Measurements from ENCODE around the gene CASP4. TPM values are rescaled to one million over a fixed set of nuclear protein-coding genes. Genes with fewer than 3 reads are reported as not detected.

The CASP4 gene
- total RNA-seq, 1 experiment from 2014 or later = 42.0 TPM

- no peaks in the 10 kb centered on the region for H3K27me3 ChIP-seq (replicated peaks; ENCODE audit: control insufficient read depth, insufficient read depth, low read length)
These were observed 31.8 kb upstream of the CASP4 start for GRCh38 chr11:105000167-105000566.

DNA sequence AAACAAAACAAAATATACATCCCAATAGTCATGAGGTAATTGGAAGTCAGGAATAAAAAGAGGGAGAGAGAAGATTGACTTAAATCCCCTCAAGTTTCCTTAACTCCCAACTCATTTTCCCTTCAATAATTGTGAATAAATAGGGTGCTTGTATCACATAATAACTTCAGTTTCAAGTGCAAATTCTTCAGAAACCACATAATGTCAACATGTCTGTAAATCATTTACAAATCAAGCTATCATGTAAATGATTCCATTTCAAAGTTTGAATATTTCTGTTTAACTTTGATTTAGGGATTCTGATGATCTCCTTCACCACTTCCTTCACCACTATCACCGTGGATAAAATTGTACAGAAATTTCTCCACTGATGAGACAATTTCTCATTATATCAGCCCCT lies 31.3 kb upstream of the CASP4 start:
- peaks cover 5% of the 10 kb centered on the region; the same call in 1 of the 2 replicates for H3K9me3 ChIP-seq
- Mint-ChIP-seq H3K36me3 (ENCODE audit: insufficient read depth, unreplicated experiment) (peaks cover 5% of the 10 kb centered on the region), H3K4me1 (ENCODE audit: low read depth, unreplicated experiment) (peaks cover 16% of the 10 kb centered on the region), H3K27ac (ENCODE audit: unreplicated experiment) (no peak overlapping the region), H3K27me3 (ENCODE audit: insufficient read depth, unreplicated experiment) (no peaks in the 10 kb centered on the region), H3K4me3 (ENCODE audit: unreplicated experiment) (no peak overlapping the region), H3K9me3 (ENCODE audit: unreplicated experiment) (peaks cover 26% of the 10 kb centered on the region)
- BruUV-seq (replicated peaks) = no TSS peak
- H3K36me3 ChIP-seq (ENCODE audit: control insufficient read depth, insufficient read depth, low read length) = no peaks in the 10 kb centered on the region
- H3K4me1 ChIP-seq = peaks cover 14% of the 10 kb centered on the region
- POLR2A ChIA-PET = no interaction called here
- no peaks in the 10 kb centered on the region for H3K27me3 ChIP-seq (replicated peaks; ENCODE audit: control insufficient read depth, insufficient read depth, low read length)
- CTCF ChIA-PET = no interaction called here
- H3K4me3 ChIP-seq (ENCODE audit: low read depth, low read length) = no peak overlapping the region
- DNase-seq = no peak
- intact Hi-C loops (cut with micrococcal nuclease; ENCODE audit: unreplicated experiment) = loop anchor here (5.0 kb wide), 1 partner anchor 863 kb away; no protein-coding TSS in a partner anchor
- TF ChIP-seq, protein P1, sequence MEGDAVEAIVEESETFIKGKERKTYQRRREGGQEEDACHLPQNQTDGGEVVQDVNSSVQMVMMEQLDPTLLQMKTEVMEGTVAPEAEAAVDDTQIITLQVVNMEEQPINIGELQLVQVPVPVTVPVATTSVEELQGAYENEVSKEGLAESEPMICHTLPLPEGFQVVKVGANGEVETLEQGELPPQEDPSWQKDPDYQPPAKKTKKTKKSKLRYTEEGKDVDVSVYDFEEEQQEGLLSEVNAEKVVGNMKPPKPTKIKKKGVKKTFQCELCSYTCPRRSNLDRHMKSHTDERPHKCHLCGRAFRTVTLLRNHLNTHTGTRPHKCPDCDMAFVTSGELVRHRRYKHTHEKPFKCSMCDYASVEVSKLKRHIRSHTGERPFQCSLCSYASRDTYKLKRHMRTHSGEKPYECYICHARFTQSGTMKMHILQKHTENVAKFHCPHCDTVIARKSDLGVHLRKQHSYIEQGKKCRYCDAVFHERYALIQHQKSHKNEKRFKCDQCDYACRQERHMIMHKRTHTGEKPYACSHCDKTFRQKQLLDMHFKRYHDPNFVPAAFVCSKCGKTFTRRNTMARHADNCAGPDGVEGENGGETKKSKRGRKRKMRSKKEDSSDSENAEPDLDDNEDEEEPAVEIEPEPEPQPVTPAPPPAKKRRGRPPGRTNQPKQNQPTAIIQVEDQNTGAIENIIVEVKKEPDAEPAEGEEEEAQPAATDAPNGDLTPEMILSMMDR (IDR thresholded peaks at IDR 0.05; ENCODE audit: insufficient read depth in 1 of 2, low read depth in 1 of 2, low read length in 1 of 2, severe bottlenecking in 1 of 2, unreplicated experiment in 1 of 2) = no peak

More at GRCh38 chr11:105000167-105000566, 31.8 kb upstream of the CASP4 start:
- DNase-seq = peak; percentile 59 to 63
- POLR2A ChIA-PET = no interaction called here
- Histone ChIP-seq H3K4me3 (ENCODE audit: low read depth, low read length) (no peak overlapping the region), H3K4me1 (peaks cover 19% of the 10 kb centered on the region), H3K9me3 (peaks cover 5% of the 10 kb centered on the region; the same call in 1 of the 2 replicates), H3K36me3 (ENCODE audit: control insufficient read depth, insufficient read depth, low read length) (no peaks in the 10 kb centered on the region)
- no peak overlapping the region for H3K4me3 Mint-ChIP-seq (ENCODE audit: unreplicated experiment)
- H3K4me1 Mint-ChIP-seq (ENCODE audit: low read depth, unreplicated experiment) = peaks cover 14% of the 10 kb centered on the region
- peaks cover 5% of the 10 kb centered on the region for H3K36me3 Mint-ChIP-seq (ENCODE audit: insufficient read depth, unreplicated experiment)
- no TSS peak for BruUV-seq (replicated peaks)
- H3K27me3 Mint-ChIP-seq (ENCODE audit: insufficient read depth, unreplicated experiment) = no peaks in the 10 kb centered on the region
- peaks cover 22% of the 10 kb centered on the region for H3K9me3 Mint-ChIP-seq (ENCODE audit: unreplicated experiment)
- intact Hi-C loops (cut with micrococcal nuclease; ENCODE audit: unreplicated experiment) = no loop called here
- TF ChIP-seq, protein P1 (IDR thresholded peaks at IDR 0.05; ENCODE audit: insufficient read depth in 1 of 2, low read depth in 1 of 2, low read length in 1 of 2, severe bottlenecking in 1 of 2, unreplicated experiment in 1 of 2) = peak; percentile 22 to 38
- CTCF ChIA-PET = no interaction called here
- no peak overlapping the region for H3K27ac Mint-ChIP-seq (ENCODE audit: unreplicated experiment)

- Histone ChIP-seq H3K36me3 (ENCODE audit: control insufficient read depth, insufficient read depth, low read length) (no peaks in the 10 kb centered on the region), H3K27me3 (replicated peaks; ENCODE audit: control insufficient read depth, insufficient read depth, low read length) (no peaks in the 10 kb centered on the region), H3K4me1 (peaks cover 8% of the 10 kb centered on the region; the same call in 1 of the 2 replicates), H3K4me3 (ENCODE audit: low read depth, low read length) (no peak overlapping the region), H3K9me3 (peaks cover 5% of the 10 kb centered on the region; the same call in 1 of the 2 replicates)
- BruUV-seq (replicated peaks) = no TSS peak
- peaks cover 5% of the 10 kb centered on the region for H3K36me3 Mint-ChIP-seq (ENCODE audit: insufficient read depth, unreplicated experiment)
- H3K4me3 Mint-ChIP-seq (ENCODE audit: unreplicated experiment) = no peak overlapping the region
- peaks cover 31% of the 10 kb centered on the region for H3K9me3 Mint-ChIP-seq (ENCODE audit: unreplicated experiment)
- POLR2A ChIA-PET = no interaction called here
- no peak overlapping the region for H3K27ac Mint-ChIP-seq (ENCODE audit: unreplicated experiment)
- peak in 1 of 2 experiments; percentile 38 for DNase-seq
- CTCF ChIA-PET = interaction anchor here (0.6 to 1.1 kb wide), 2 partner anchors 28 to 388 kb away, joined by 3 read pairs; no protein-coding TSS in a partner anchor
- no peaks in the 10 kb centered on the region for H3K27me3 Mint-ChIP-seq (ENCODE audit: insufficient read depth, unreplicated experiment)
- TF ChIP-seq, protein P1 (IDR thresholded peaks at IDR 0.05; ENCODE audit: insufficient read depth in 1 of 2, low read depth in 1 of 2, low read length in 1 of 2, severe bottlenecking in 1 of 2, unreplicated experiment in 1 of 2) = peak; percentile 29 to 46
- H3K4me1 Mint-ChIP-seq (ENCODE audit: low read depth, unreplicated experiment) = peaks cover 16% of the 10 kb centered on the region
- intact Hi-C loops (cut with micrococcal nuclease; ENCODE audit: unreplicated experiment) = loop anchor here (2.0 to 5.0 kb wide), 2 partner anchors 206 to 865 kb away; no protein-coding TSS in a partner anchor
These were observed 28.9 kb upstream of the CASP4 start for GRCh38 chr11:104997288-104997687.

Measured in Caco-2 (cell line).